HepG2 (cell line): ENCODE measurements around the gene RNF4. TPM values are rescaled to one million over a fixed set of nuclear protein-coding genes. Genes with fewer than 3 reads are reported as not detected.

Source experiments
- CBX2 ChIP-seq, 2 experiments: fragments of 200-600 bp in 1 of 2; sonication (generic); formaldehyde crosslinking in 1 of 2; IDR thresholded peaks; 2 replicates each; pipeline versions ENCODE4 v1.7.0 to v1.8.1; 2018 to 2022; ENCODE audit warnings: low read depth in 2 of 2, low read length in 1 of 2, mild to moderate bottlenecking in 1 of 2, missing genetic modification reagents in 1 of 2
- DNMT1 ChIP-seq: sonication (generic); formaldehyde crosslinking; IDR thresholded peaks from 2 replicates; pipeline ENCODE4 v1.5.1; 2020; ENCODE audit warnings: mild to moderate bottlenecking, missing genetic modification reagents
- ELF3 ChIP-seq: IDR thresholded peaks from 2 replicates; pipeline ENCODE4 v1.6.1; 2016; ENCODE audit warnings: missing genetic modification reagents, missing compliant biosample characterization
- HNRNPK ChIP-seq: fragments of 200-400 bp; formaldehyde crosslinking; IDR thresholded peaks from 2 replicates; pipeline ENCODE4 v1.6.1; 2018; ENCODE audit warnings: low read length, low read depth, moderate library complexity, mild to moderate bottlenecking; ENCODE audit not compliant: poor library complexity, severe bottlenecking
- NFYB ChIP-seq: sonication (generic); formaldehyde crosslinking; IDR thresholded peaks from 2 replicates; pipeline ENCODE4 v1.4.0; 2020; ENCODE audit warnings: missing genetic modification reagents
- NKX3-1 ChIP-seq: sonication (generic); formaldehyde crosslinking; IDR thresholded peaks from 2 replicates; pipeline ENCODE4 v1.5.0; 2020; ENCODE audit warnings: missing genetic modification reagents
- REXO4 ChIP-seq: sonication (generic); formaldehyde crosslinking; IDR thresholded peaks from 2 replicates; pipeline ENCODE4 v1.8.0; 2022; ENCODE audit warnings: missing genetic modification reagents, mild to moderate bottlenecking, borderline replicate concordance
- ZBTB10 ChIP-seq: sonication (generic); formaldehyde crosslinking; IDR thresholded peaks from 2 replicates; pipeline ENCODE4 v1.4.0; 2020; ENCODE audit warnings: missing genetic modification reagents, borderline replicate concordance
- ZFY ChIP-seq: sonication (generic); formaldehyde crosslinking; IDR thresholded peaks from 2 replicates; pipeline ENCODE4 v1.4.0; 2020; ENCODE audit warnings: missing genetic modification reagents
- ZKSCAN1 ChIP-seq: fragments of 150-350 bp; IDR thresholded peaks from 2 replicates; pipeline ENCODE4 v1.6.1; 2014; ENCODE audit warnings: low read length
- ZNF224 ChIP-seq: sonication (generic); formaldehyde crosslinking; IDR thresholded peaks from 2 replicates; pipeline ENCODE4 v1.5.0; 2020; ENCODE audit warnings: mild to moderate bottlenecking, missing genetic modification reagents
- ZNF333 ChIP-seq: sonication (generic); formaldehyde crosslinking; IDR thresholded peaks from 2 replicates; pipeline ENCODE4 v1.4.0; 2020; ENCODE audit warnings: mild to moderate bottlenecking, missing genetic modification reagents, borderline replicate concordance
- polyA plus RNA-seq, 8 experiments: library from polyadenylated mRNA; depleted of rRNA in 3 of 8; stranded (reverse) in 7 of 8; unstranded in 1 of 8; fragments of >200 nt; fragmentation: Illumina TruSeq in 4 of 8; extraction: Trizol in 4 of 8; gene quantifications; 2 replicates each; pipeline versions ENCODE4 v1.2.1 to v1.2.3, GENCODE V29; 2011 to 2016; ENCODE audit warnings: low read depth in 4 of 8, missing spikeins in 1 of 8, mixed read lengths in 1 of 8; ENCODE audit not compliant: insufficient read depth in 1 of 8
- total RNA-seq, 5 experiments: library from RNA; depleted of rRNA; stranded (reverse); fragments of >200 nt; fragmentation: Illumina TruSeq; extraction: Trizol; gene quantifications; 2 replicates each; pipeline ENCODE4 v1.2.3, GENCODE V29; 2016; ENCODE audit warnings: low read depth in 1 of 5
- TF ChIP-seq, protein P1 (sequence below): sonication (generic); formaldehyde crosslinking; IDR thresholded peaks from 2 replicates; pipeline ENCODE4 v1.5.0; 2020; ENCODE audit warnings: missing genetic modification reagents
- TF ChIP-seq, protein P2 (sequence below): sonication (generic); formaldehyde crosslinking; IDR thresholded peaks from 2 replicates; pipeline ENCODE4 v1.8.1; 2023; ENCODE audit warnings: mild to moderate bottlenecking, moderate library complexity, missing genetic modification reagents
- TF ChIP-seq, protein P3 (sequence below): sonication (generic); formaldehyde crosslinking; IDR thresholded peaks from 2 replicates; pipeline ENCODE4 v1.8.0; 2022; ENCODE audit warnings: mild to moderate bottlenecking, missing genetic modification reagents; ENCODE audit not compliant: insufficient replicate concordance

Gene RNF4
- total and polyA plus RNA-seq, 2 of the 13 experiments (the other 11 are each of a cell fraction or from before 2014, with no cell fraction given), result 38.1 to 45.1 TPM

DNA sequence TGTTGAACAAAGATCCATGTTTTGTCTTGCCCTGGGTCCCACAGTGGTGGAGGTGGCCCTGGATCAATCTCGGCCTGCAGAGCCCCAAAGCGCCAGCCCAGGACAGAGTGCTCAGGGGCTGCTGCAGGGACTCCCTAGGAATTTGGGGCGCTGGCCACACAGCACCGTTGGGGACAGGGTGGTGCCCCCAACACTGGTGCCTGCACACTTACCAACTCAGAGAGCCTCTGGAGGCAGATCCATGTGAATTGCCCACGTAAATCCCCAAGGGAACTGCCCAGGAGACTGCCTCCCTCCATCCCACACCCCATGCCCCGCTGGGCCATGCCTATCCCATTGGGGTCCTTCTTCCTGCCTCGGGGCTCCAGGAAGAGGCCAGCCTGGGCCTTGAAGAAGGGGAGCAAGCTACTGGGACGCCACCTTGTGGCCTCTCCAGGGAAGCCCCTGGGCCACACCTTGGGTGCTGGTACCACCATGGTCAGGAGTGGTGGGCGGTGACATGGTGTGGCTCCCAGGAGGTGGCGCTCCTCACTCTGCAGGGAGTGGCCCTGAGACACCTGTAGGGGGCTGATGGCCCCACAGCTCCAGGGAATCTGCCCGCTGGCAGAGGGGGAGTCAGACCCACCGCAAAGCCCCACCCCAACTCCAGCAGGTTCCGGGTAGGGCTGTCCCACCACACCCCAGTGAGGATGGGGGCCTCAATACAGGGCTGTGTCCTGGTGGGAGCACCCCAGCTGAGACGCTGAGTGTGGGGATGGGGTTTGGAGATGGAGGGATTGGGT lies 27.3 kb upstream of the RNF4 start (continued):
- TF ChIP-seq ZBTB10, result peak; percentile 39; the same call in 1 of the 2 replicates
- no peak for TF ChIP-seq REXO4
- TF ChIP-seq, protein P1, sequence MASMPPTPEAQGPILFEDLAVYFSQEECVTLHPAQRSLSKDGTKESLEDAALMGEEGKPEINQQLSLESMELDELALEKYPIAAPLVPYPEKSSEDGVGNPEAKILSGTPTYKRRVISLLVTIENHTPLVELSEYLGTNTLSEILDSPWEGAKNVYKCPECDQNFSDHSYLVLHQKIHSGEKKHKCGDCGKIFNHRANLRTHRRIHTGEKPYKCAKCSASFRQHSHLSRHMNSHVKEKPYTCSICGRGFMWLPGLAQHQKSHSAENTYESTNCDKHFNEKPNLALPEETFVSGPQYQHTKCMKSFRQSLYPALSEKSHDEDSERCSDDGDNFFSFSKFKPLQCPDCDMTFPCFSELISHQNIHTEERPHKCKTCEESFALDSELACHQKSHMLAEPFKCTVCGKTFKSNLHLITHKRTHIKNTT, result no peak
- no peak for TF ChIP-seq HNRNPK
- no peak for TF ChIP-seq NFYB (CRISPR knock-in tag)
- no peak for TF ChIP-seq ZKSCAN1
- TF ChIP-seq ZNF333 (CRISPR knock-in tag), result no peak
- TF ChIP-seq CBX2 (IDR thresholded peaks at IDR 0.05; ENCODE audit: low read depth, low read length), result no peak
- 0 out of 2 replicates have a peak, but pooled peaks have one; percentile 39 for TF ChIP-seq CBX2 (CRISPR knock-in tag; IDR thresholded peaks at IDR 0.05; ENCODE audit: low read depth)
- 0 out of 2 replicates have a peak, but pooled peaks have one; percentile 21 for TF ChIP-seq ELF3 (CRISPR knock-in tag)
- TF ChIP-seq, protein P2, sequence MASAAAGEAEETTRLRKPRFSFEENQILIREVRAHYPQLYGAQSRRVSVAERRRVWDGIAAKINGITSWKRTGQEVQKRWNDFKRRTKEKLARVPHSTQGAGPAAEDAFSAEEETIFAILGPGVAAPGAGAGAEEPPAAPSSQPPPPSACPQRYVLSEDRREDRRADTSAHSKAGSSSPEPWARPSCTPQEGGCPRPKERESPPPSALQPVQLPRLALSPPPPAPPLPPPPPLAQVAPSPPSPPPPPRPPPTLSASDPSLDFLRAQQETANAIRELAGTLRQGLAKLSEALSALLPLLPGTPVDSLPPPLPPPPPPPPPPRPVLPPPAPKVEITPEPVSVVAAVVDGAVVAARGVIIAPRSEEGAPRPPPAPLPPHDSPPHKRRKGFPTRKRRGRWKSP, result peak; percentile 48; the same call in 1 of the 2 replicates
- TF ChIP-seq, protein P3, sequence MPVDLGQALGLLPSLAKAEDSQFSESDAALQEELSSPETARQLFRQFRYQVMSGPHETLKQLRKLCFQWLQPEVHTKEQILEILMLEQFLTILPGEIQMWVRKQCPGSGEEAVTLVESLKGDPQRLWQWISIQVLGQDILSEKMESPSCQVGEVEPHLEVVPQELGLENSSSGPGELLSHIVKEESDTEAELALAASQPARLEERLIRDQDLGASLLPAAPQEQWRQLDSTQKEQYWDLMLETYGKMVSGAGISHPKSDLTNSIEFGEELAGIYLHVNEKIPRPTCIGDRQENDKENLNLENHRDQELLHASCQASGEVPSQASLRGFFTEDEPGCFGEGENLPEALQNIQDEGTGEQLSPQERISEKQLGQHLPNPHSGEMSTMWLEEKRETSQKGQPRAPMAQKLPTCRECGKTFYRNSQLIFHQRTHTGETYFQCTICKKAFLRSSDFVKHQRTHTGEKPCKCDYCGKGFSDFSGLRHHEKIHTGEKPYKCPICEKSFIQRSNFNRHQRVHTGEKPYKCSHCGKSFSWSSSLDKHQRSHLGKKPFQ (CRISPR knock-in tag), result no peak
- 0 out of 2 replicates have a peak, but pooled peaks have one; percentile 34 for TF ChIP-seq ZFY (CRISPR knock-in tag)
- TF ChIP-seq ZNF224 (CRISPR knock-in tag), result no peak
- TF ChIP-seq NKX3-1 (CRISPR knock-in tag), result no peak
- no peak for TF ChIP-seq DNMT1 (CRISPR knock-in tag)
